GM12874 (cell line): ENCODE results near the gene TCF4.

Source experiments
- TF ChIP-seq, protein P1 (sequence below): IDR thresholded peaks from 2 replicates; pipeline ENCODE4 v1.5.1; 2011; ENCODE audit warnings: low read depth, mild to moderate bottlenecking, control low read depth, low read length, moderate library complexity; ENCODE audit not compliant: insufficient read depth

The TCF4 gene

DNA sequence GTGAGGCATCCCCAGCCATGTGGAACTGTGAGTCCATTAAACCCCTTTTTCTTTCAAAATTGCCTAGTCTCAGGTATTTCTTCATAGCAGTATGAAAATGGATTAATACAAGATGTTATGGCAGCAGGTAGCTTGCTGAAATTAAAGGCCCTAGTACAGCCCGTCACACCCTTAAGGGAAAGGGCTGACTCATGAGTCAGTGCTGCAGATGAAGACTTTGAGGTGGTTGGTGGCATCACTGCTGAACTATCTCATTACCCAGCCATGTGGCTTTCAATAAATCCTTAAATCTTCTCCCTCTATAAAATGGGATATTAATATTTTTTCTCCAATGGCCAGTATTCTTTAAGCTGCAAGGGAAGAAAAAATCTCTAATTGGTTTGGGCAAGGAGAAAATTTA is 402.6 kb downstream of the TCF4 start:
- TF ChIP-seq, protein P1, sequence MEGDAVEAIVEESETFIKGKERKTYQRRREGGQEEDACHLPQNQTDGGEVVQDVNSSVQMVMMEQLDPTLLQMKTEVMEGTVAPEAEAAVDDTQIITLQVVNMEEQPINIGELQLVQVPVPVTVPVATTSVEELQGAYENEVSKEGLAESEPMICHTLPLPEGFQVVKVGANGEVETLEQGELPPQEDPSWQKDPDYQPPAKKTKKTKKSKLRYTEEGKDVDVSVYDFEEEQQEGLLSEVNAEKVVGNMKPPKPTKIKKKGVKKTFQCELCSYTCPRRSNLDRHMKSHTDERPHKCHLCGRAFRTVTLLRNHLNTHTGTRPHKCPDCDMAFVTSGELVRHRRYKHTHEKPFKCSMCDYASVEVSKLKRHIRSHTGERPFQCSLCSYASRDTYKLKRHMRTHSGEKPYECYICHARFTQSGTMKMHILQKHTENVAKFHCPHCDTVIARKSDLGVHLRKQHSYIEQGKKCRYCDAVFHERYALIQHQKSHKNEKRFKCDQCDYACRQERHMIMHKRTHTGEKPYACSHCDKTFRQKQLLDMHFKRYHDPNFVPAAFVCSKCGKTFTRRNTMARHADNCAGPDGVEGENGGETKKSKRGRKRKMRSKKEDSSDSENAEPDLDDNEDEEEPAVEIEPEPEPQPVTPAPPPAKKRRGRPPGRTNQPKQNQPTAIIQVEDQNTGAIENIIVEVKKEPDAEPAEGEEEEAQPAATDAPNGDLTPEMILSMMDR: no peak

GRCh38 chr18:55179835-55180234 is 408.2 kb downstream of the TCF4 start:
- TF ChIP-seq, protein P1: no peak

DNA sequence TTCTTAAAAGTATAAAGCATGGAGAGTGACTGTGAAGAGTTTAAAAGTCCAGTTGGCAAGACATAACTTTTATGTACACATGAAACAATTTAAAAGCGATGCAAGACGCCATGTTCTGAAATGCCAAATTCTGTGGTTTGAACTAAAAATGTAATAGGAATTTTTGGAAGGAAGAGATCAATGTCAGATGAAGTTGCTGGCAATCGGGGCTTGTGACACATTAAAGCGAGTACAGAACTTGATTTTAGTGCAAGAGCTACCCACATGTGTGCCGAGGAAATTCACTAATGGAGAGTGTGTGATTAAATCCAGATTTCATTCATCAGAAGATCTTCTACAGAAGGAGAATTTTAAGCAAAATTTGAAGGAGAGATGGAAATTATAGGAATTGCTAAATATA is 408.6 kb downstream of the TCF4 start:
- TF ChIP-seq, protein P1: no peak

- TF ChIP-seq, protein P1: no peak
These were observed 414.7 kb downstream of the TCF4 start for GRCh38 chr18:55173291-55173690.
